Measurements from ENCODE around the gene RUNX1. TPM values are rescaled to one million over a fixed set of nuclear protein-coding genes. Genes with fewer than 3 reads are reported as not detected.
A peak's percentile ranks its signal among the peaks of the same experiment; 100 is the strongest.

RUNX1 gene
- total RNA-seq, 2 donors from 2014 or later, result 4.9 to 12.5 TPM

DNA sequence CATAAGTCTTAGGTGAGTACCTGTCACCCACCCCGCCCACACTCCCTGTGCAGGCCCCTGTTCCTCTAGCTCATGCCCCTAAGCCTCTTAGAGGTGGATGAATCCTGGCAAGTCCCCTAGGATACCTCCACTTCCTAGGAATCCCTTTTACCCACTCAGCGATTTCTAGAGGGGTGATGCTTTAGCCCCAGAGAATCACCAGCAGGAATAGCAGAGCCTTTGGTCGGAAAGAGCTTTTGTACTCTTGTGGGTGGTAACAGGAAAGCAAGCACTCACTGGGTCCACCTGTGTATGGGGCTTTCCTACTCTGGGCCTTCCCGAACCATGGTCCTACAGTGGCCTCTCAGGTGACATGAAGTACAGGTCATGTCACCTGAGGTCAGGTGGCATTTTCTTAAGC, 207.9 kb downstream of the RUNX1 start:
- DNase-seq (no peak), ATAC-seq (no peak)
- H3K27ac ChIP-seq, result no peak overlapping the region
- no peaks in the 10 kb centered on the region for H3K9me3 ChIP-seq
- no peaks in the 10 kb centered on the region for H3K36me3 ChIP-seq (replicated peaks in 1 of 2; ENCODE audit: insufficient read depth in 1 of 2, low read depth in 2 of 2)
- H3K27me3 ChIP-seq, result no peaks in the 10 kb centered on the region
- peaks cover 19% of the 10 kb centered on the region for H3K4me1 ChIP-seq
- WGBS, 2 donors, result 92 to 98% methylated on average over 4 of the region's 4 CpGs
- TF ChIP-seq, protein P1, sequence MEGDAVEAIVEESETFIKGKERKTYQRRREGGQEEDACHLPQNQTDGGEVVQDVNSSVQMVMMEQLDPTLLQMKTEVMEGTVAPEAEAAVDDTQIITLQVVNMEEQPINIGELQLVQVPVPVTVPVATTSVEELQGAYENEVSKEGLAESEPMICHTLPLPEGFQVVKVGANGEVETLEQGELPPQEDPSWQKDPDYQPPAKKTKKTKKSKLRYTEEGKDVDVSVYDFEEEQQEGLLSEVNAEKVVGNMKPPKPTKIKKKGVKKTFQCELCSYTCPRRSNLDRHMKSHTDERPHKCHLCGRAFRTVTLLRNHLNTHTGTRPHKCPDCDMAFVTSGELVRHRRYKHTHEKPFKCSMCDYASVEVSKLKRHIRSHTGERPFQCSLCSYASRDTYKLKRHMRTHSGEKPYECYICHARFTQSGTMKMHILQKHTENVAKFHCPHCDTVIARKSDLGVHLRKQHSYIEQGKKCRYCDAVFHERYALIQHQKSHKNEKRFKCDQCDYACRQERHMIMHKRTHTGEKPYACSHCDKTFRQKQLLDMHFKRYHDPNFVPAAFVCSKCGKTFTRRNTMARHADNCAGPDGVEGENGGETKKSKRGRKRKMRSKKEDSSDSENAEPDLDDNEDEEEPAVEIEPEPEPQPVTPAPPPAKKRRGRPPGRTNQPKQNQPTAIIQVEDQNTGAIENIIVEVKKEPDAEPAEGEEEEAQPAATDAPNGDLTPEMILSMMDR (IDR thresholded peaks at IDR 0.05), result no peak
- TF ChIP-seq POLR2A (IDR thresholded peaks at IDR 0.05), result no peak
- intact Hi-C loops (cut with DNase I), result no loop called here
- no peak overlapping the region for H3K4me3 ChIP-seq

DNA sequence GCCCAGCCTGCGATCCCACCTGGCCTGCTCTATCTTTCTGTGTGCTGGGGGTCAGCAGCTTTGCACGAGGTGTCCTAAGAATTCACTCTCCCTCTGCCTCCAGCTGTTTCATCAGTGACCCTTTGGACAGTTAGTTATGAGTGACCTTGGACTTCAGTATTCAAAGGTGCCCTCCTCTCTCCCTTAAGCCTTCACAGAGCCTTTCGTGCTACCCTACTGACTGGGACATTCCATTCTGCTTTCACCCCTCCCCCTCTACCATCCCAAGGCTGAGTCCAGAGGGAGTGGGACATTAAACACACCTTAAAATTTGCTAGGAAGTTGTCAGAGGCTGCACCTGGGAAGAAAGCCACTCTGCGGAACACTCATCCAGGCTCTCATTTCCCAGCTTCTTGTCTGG, 208.4 kb downstream of the RUNX1 start:
- ATAC-seq, result no peak
- 89 to 97% methylated on average over 4 of the region's 4 CpGs for WGBS, 2 donors
- H3K4me1 ChIP-seq, result peaks cover 23% of the 10 kb centered on the region
- TF ChIP-seq POLR2A (IDR thresholded peaks at IDR 0.05), result no peak
- TF ChIP-seq, protein P1 (IDR thresholded peaks at IDR 0.05), result no peak
- no peaks in the 10 kb centered on the region for H3K36me3 ChIP-seq (replicated peaks in 1 of 2; ENCODE audit: insufficient read depth in 1 of 2, low read depth in 2 of 2)
- H3K4me3 ChIP-seq, result no peak overlapping the region
- H3K9me3 ChIP-seq, result no peaks in the 10 kb centered on the region
- DNase-seq, result no peak
- no peaks in the 10 kb centered on the region for H3K27me3 ChIP-seq
- intact Hi-C loops (cut with DNase I), result no loop called here
- no peak overlapping the region for H3K27ac ChIP-seq

DNA sequence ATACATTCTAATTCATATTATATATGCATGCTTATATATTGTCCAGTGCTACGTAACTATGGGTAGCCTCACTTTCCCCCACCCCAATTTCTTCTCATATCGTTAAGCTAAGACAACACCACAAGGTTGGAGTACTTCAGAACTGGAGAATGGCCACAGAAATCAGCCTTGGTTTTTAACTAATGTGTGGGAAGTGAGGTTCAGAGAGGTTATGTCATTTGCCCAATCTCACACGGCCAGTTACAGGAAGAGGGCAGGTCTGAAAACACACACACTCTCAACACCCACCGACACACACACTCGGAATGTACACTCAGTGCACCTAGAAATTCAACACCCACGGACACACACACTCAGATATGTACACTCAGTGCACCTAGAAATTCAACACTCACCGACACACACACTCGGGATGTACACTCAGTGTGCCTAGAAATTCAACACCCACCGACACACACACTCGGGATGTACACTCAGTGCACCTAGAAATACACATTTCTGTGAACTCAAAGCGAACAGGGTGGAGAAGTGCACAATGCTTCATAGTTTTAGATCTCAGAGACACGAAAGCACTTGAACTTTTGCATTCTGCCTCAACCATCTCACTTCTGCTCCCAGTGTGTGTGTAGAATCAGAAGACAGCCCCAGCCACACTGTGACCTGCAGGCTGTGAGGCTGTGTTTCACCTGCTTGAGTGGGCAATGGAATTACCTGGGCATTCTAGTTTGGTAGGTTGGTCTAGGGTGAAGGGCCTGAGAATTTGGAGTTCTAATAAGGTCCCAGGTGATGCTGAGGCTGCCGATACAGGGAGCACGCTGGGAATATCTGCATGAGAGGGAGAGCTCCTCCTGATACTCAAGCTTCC, 209.9 kb downstream of the RUNX1 start:
- Histone ChIP-seq H3K4me1 (peaks cover 24% of the 10 kb centered on the region), H3K27ac (no peak overlapping the region), H3K27me3 (no peaks in the 10 kb centered on the region), H3K36me3 (replicated peaks in 1 of 2; ENCODE audit: insufficient read depth in 1 of 2, low read depth in 2 of 2) (no peaks in the 10 kb centered on the region), H3K9me3 (no peaks in the 10 kb centered on the region), H3K4me3 (no peak overlapping the region)
- ATAC-seq, result no peak
- intact Hi-C loops (cut with DNase I), result no loop called here
- 81 to 82% methylated on average over 13 to 14 of the region's 14 CpGs for WGBS, 2 donors
- DNase-seq, result no peak
- TF ChIP-seq POLR2A (IDR thresholded peaks at IDR 0.05), result no peak
- TF ChIP-seq, protein P1 (IDR thresholded peaks at IDR 0.05), result no peak

DNA sequence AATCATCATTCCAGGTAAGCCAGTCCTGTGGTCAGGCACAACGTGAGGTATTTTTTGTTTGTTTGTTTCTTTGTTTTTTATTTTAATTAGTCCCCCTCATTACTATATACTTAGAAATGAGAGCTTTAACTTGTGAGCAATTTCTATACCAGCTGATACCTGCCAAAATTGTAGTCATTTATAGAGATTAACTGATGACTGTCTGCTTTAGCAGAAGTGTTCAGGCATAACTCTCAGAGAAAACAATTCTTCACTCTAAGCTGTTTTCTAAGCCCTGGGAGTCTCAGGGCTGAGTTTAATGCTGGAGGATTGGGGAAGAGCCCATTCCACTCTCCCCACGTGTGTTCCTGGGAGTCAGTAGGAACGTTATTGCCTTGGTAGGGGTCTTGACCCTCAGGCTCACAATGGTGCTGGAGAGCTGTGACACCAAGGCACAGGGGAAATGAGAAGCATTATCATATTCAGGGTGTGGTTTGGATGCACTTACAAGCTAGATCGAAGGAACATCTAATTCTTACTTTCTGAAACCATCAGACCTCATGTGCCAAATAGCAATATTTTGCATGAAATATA, 212.1 kb downstream of the RUNX1 start:
- ATAC-seq (no peak), DNase-seq (no peak)
- TF ChIP-seq, protein P1 (IDR thresholded peaks at IDR 0.05), result no peak
- TF ChIP-seq POLR2A (IDR thresholded peaks at IDR 0.05), result no peak
- WGBS, 2 donors, result 50 to 63% methylated on average over 4 of the region's 4 CpGs
- intact Hi-C loops (cut with DNase I), result no loop called here
- Histone ChIP-seq H3K9me3 (no peaks in the 10 kb centered on the region), H3K4me1 (peaks cover 34% of the 10 kb centered on the region), H3K36me3 (replicated peaks in 1 of 2; ENCODE audit: insufficient read depth in 1 of 2, low read depth in 2 of 2) (no peaks in the 10 kb centered on the region), H3K4me3 (no peak overlapping the region), H3K27me3 (no peaks in the 10 kb centered on the region), H3K27ac (peak overlapping the region in 2 of 4 donors; percentile 28 to 64)
